ENCODE measurements around the gene VPS54.

- TF ChIP-seq CTCF (IDR thresholded peaks at IDR 0.05; ENCODE audit: insufficient read depth, low read length), result no peak
- TF ChIP-seq REST (IDR thresholded peaks at IDR 0.05; ENCODE audit: insufficient replicate concordance, low read depth), result no peak
- TF ChIP-seq POLR2AphosphoS5 (IDR thresholded peaks at IDR 0.05; ENCODE audit: low read depth), result no peak
- TF ChIP-seq SPI1 (IDR thresholded peaks at IDR 0.05; ENCODE audit: borderline replicate concordance, low read depth), result no peak
Observed at GRCh38 chr2:64012115-64012514, 7.1 kb downstream of the VPS54 start.

Measured in HL-60 (cell line).